ENCODE measurements around the gene RAD51D. TPM values are rescaled to one million over a fixed set of nuclear protein-coding genes. Genes with fewer than 3 reads are reported as not detected.

RAD51D gene
- 4.7 and 14.8 TPM in 2 replicates for total RNA-seq (ENCODE audit: low replicate concordance)

DNA sequence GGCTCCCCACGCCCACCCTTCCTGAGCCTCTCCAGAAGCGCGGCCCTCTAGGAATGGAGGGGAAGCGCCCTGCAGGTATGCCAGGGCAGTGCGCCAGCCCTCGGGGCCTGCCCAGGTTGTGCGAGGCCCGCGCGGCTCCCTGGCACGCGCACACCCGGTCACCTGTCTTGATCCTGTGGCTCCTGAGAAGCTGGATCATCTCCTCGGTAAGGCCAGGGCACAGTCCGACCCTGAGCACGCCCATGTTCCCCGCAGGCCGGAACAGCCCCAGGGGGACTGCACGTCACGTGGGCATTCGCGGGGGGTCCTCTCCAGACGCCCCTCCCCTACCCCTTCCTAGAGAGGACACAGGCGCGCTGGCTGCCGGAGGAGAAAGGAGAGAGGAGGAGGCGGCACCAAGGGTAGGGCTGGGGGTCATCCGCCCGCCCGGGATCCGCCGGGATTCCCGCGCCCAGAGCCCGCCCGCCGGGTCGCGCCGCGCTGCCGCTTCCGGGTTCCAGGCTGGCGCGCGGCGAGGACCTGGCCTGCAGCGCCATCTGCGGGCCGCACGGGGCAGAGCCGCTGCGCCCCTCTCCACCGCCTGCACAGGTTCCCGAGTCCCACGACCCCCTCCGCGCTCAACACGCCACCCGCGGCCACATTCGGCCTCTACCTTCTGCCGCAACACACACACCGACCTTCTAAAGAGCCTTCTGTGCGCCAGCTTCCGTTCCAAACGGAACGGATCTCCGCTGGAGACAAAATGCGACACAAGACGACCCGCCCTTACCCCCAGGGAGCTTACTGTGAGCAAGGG, at the start of gene RAD51D:
RAD51D (minus strand) TSS at position 491 of the 796 bp plus-strand sequence; CDS start at position 244, 247 bp downstream.
- H3K4me3 ChIP-seq (ENCODE audit: low read depth, low read length) = peak within 1 kb of the TSS; percentile 91
- TF ChIP-seq, protein P1, sequence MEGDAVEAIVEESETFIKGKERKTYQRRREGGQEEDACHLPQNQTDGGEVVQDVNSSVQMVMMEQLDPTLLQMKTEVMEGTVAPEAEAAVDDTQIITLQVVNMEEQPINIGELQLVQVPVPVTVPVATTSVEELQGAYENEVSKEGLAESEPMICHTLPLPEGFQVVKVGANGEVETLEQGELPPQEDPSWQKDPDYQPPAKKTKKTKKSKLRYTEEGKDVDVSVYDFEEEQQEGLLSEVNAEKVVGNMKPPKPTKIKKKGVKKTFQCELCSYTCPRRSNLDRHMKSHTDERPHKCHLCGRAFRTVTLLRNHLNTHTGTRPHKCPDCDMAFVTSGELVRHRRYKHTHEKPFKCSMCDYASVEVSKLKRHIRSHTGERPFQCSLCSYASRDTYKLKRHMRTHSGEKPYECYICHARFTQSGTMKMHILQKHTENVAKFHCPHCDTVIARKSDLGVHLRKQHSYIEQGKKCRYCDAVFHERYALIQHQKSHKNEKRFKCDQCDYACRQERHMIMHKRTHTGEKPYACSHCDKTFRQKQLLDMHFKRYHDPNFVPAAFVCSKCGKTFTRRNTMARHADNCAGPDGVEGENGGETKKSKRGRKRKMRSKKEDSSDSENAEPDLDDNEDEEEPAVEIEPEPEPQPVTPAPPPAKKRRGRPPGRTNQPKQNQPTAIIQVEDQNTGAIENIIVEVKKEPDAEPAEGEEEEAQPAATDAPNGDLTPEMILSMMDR (IDR thresholded peaks at IDR 0.05; ENCODE audit: insufficient read depth, low read length) = peak; percentile 73
- DNase-seq (ENCODE audit: low read depth) = peak; percentile 59

DNA sequence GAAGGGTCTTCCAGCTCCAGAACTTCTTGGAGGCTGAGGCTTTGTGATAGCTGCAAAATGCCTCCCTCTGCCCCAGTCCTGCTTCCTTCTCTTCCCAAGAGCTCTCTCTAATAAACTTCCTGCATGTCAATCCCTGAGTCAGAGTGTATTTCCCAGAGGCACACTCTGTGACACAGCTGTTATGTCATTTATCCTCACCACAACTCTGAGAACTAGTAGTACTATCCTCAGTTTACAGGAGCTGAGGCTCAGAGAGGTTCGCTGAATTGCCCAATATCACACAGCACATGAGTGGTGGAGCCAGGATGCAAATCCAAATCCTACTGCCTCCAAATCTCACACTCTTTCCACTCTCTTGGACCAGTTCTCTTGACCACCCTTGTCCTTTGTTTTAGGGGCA, 48.0 kb upstream of the RAD51D start:
- H3K4me3 ChIP-seq (ENCODE audit: low read depth, low read length) = no peak overlapping the region
- TF ChIP-seq, protein P1 (IDR thresholded peaks at IDR 0.05; ENCODE audit: insufficient read depth, low read length) = no peak
- DNase-seq (ENCODE audit: low read depth) = no peak

DNA sequence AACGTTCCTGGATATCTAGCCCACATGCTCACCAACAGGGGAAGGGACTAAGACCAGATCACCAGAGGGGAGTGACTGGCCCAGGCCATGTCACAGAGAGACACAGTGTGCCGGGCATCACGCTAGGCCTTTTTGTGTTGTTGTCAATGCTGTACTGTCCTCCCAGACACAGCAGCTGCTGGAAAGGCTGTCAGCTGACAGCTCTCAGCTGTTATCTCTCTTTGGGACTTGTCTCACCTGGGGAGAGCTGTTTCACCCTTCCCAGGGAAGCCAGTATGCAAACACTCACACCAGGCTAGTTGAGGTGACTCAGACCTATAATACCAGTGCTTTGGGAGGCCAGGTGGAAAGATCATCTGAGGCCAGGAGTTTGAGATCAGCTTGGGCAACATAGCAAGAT, 47.4 kb upstream of the RAD51D start:
- H3K4me3 ChIP-seq (ENCODE audit: low read depth, low read length) = no peak overlapping the region
- no peak for DNase-seq (ENCODE audit: low read depth)
- TF ChIP-seq, protein P1 (IDR thresholded peaks at IDR 0.05; ENCODE audit: insufficient read depth, low read length) = no peak

DNA sequence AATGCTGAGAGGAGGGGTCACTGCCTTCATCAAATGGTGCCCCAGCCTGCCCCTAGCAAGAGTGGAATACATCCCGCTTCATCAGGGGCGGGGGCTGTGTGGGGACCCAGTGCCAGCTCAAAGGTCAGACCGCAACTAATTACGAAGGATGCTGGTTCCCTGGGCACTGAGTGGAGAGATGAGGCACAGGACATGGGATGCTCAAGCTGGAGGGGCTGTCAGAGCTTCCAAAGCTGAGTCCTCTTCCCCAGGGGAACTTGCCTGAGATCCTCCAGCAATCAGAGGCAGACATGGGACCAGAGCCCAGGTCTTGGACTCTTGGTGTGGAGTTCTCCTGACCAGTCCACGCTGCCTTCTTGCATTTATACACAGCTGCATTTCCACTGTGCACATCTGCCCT, 46.9 kb upstream of the RAD51D start:
- TF ChIP-seq, protein P1 (IDR thresholded peaks at IDR 0.05; ENCODE audit: insufficient read depth, low read length) = no peak
- H3K4me3 ChIP-seq (ENCODE audit: low read depth, low read length) = no peak overlapping the region
- DNase-seq (ENCODE audit: low read depth) = no peak

GRCh38 chr17:35164716-35165115, 45.1 kb upstream of the RAD51D start:
- TF ChIP-seq, protein P1 (IDR thresholded peaks at IDR 0.05; ENCODE audit: insufficient read depth, low read length) = no peak
- DNase-seq (ENCODE audit: low read depth) = no peak
- H3K4me3 ChIP-seq (ENCODE audit: low read depth, low read length) = no peak overlapping the region

GRCh38 chr17:35163886-35164285, 44.2 kb upstream of the RAD51D start:
- no peak overlapping the region for H3K4me3 ChIP-seq (ENCODE audit: low read depth, low read length)
- TF ChIP-seq, protein P1 (IDR thresholded peaks at IDR 0.05; ENCODE audit: insufficient read depth, low read length) = no peak
- DNase-seq (ENCODE audit: low read depth) = no peak

Data from fibroblast of the aortic adventitia (primary cell).